DMS153 treated with DMSO at 0.1 percent for 48 hours (cell line): ENCODE data around the gene OTP.
A peak's percentile ranks its signal among the peaks of the same experiment; 100 is the strongest.

Experiments used
- DNase-seq: peaks from one replicate; lab custom pipeline; 2025; ENCODE audit not compliant: unreplicated experiment; lab: John Stamatoyannopoulos, UW

The OTP gene

DNA sequence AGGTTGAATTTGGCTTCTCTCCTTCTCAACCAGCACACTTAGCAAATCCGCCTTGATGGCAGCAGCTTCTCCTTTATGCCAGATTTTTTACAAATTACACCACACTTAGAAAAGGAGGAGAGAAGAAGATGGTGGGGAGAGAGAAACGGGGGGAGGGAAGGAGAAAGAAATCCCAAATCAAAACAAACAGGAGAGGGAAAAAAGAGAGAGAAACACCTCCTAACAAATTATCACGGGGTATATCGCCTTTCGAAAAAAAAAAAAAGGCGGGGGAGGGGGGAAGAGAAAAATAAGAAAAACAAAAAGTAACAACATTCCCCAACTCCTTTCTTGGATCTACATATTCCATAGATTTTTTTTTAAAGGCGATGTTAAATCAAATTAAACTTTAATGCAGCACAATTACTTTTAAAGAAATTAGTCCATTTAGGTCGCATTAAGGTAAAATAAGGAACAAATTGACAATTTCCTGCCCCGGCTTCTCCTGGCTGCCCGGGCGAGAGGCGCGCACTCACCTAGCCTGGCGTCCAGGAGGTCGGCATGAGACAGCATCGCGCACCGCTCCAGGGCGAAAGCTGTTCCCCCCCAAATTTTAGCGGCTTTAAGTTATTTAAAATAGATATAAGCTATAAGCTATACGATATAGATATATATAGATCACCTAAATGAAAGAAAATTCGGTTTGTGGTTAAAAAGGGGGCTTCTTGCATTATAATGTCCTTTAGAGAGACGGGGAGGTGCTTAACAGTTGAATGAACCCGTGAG lies at the start of gene OTP:
Gene OTP, minus strand, starts transcription at position 716 of the 765 bp plus-strand sequence. Its CDS starts 164 bp downstream, at position 552.
- DNase-seq = no peak

DNA sequence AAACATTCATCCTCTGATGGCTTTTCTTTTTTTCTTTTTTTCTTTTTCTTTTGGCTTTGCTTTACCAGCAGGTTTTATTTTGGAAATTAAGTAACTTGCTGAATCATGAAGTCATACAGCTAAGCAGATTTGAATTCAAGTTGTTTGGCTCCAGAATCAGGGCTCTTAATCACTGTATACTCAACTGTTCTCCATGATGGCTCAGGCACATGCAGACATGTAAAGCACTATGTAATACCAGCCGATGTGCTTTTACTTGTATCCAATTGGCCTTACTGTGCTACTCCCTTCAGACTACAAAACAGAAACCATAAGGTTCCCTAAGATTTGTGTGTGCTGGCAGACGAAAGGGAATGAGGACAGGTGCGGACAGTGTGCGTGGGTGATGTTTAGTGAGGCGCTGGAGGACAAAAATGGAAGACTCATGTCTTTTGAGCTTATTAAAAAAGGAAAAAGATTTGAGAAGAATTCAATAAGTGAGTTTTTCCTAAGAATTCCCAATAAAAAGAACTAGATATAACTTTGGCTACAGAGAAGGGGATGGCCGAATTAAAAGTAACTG lies 44.7 kb upstream of the OTP start:
- DNase-seq = no peak

DNA sequence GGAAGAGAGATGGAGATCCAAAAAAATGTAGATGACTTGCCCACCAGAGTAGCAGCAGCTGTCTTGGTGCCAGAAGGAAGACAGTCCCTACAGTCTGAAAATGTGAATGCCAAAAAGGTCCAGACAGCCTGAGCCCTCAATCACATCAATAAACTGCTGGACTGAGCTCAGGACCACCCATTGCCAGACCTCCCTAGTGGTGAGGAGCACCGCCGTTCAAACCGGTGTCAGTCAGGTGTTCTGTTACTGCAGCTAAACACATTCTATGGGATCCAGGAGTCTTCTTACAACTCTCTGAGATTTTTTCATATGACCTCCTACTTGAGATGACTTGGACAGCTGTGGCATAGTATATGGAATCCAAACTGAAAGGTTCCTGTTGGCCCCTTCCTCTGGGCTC lies 32.0 kb upstream of the OTP start:
- DNase-seq = no peak

DNA sequence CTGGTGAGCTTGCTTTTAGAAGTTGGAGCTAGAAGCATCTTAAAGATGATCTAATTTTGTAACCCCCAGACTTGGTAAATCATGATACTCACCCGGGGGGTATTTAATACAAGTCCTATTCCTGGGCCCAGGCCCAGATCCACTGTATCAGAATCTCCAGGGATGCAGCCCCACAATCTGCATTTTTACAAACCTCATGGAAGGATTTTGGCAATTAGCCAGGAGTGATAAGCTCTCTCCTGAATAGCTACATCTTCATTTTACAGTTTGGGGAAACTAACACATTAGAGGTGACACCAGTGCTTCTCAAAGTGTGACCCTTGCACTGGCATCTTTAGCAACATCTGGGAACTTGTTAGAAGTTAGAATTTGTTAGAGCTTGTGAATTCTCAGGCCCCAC lies 31.2 kb upstream of the OTP start:
- DNase-seq = no peak

DNA sequence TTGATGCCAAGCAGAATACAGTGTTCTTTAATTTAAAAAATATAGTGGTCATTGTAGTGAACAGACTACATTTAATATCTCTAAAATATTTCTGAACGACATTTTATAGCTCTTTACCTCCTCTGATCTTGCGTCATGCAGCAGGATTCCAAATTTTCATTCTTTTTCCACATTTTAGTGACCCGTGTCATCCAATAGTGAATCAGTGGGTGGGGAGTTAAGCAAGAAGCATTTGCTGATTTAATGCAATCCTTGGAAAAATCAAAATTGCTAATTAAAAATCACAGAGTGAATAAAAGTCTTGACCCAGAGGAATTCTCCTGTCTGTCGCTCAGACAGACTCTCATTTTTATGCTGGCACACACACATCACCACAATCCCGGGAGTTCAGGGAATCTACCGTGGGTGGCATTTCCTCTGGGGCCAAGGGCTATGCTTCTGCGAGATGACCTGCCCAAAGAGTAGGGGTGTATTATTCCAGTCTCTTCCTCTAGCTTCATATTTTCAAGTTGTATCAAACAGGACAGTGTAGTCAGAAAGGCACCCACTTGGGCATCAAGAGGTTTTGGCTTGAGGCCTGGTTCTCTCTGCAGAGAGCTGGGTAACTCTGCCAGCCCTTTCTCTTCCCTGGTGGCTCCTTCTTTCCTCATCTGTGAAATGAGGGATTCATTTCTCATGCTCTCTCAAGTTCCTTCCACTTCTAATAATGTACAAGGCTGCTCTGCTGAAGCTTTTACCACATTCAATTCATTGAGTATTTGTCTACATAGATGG lies 24.8 kb upstream of the OTP start:
- DNase-seq = no peak

DNA sequence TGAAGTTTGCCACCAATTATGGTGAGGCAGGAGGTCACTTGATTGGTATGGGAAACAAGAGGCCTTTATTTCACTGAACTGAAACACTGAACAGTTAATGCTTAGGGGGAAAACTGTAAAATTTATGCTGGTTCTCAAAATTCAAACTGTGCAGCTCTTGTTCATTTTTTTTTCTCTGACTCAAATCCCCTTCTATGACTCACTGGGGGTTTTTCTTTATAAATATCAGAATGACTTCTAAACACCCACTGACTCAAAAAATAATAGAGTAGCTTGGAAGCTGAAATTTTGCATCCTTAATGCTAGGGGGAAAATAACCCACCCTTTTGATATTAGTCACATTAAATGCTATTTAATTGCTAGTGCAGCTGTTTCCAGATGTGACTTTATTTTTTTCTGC lies 24.1 kb upstream of the OTP start:
- no peak for DNase-seq

DNA sequence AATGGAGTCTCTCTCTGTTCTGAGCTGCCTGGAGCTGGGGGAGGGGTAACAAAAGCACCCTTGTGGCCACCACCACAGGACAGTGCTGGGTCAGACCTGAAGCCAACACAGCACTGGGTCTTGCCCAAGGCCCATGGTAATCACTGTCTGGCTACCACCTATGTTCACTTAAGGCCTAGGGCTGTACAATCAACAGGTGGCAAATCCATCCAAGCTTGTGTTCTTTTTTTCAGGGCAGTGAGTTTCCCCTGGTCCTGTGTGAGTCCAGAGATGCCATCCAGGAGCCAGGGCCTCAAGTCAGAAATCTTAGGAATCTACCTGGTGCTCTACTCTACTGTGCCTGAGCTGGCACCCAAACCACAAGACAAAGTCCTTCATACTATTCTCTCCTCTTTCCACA lies 20.1 kb upstream of the OTP start:
- no peak for DNase-seq

DNA sequence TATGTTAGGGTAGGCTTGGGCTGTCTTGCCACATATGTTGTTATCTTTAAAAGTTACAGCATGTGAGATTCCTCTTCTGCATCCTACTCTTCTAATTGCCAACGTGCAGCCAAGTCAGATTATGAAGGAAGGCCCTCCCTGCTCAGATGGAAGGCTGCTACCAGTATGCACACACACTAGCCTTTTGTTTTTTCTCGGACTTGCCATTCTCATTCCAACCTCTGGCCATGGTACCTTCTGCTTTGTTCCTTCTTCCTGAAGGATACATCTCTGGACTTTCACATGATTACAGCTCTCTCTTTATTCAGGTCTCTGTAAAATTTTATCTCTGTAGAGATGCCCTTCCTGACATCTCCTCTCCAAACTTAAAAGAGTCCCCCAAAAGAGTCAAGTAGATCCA lies 12.8 kb upstream of the OTP start:
- DNase-seq = no peak

DNA sequence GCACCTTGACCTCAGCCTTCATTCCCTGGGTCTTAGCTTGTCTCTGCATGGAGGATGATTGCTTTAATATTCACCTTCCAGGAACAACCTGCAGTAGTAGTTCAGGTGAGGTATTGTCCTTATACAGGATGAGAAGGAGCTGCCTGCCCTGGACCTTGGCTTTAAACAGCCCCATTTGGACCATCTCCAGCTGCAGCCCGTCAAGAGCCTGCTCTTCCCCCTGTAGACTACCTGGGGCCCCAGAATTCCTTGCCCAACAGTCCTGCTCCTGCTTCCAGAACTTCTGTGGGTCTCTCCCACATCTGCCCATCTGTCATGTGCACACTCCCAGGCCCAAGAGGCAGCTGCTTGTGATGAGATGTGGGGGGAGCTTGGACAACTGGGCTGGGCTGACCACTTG lies 12.2 kb upstream of the OTP start:
- DNase-seq = no peak

DNA sequence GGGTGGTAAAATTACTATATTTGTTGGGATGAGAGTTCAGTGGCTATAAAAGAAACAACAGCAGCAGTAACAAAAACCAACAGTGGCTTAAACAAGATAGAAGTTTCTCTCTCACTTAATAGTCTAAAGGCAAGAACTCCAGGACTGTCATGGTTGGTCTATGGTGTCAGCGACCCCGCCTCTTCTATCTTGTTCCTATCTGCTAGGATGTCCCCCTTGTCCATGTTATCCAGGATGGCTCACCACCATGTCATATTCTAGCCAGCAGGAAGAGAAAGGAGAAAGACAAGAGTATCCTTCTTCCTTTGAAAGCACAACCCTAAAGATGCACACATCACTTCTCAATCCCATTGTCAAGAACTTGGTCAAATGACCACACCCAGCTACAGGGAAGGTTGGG lies 11.3 kb upstream of the OTP start:
- no peak for DNase-seq

DNA sequence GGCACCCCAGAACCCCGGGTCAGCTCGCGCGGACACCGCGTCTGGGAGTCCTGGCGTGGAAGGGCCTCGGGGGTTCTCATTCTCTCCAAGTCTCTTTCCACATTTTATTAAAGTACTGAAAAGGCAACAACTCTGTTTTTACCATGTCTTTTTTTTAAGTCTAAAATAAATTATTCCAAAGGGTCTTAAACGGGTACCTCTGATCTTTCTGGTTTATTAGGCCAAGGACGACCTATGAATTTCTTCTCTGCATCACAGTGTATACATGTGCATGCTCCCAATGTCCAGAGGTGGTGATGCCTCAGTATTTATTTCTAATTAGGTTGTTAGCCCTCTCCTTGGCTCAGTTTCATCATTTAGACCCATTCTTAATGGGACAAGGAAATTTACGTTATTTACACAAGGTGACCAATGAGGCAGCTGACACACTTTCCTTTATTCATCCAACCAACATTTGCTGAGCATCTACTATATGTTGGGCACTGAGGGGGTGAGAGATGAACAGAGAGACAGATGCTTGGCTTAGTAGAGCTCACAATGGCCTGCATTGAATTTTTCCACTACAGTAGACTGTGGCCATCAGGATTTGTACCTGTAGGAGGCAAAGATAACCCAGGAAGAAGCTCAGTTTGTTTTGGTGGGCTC lies 7.6 kb upstream of the OTP start:
- no peak for DNase-seq

DNA sequence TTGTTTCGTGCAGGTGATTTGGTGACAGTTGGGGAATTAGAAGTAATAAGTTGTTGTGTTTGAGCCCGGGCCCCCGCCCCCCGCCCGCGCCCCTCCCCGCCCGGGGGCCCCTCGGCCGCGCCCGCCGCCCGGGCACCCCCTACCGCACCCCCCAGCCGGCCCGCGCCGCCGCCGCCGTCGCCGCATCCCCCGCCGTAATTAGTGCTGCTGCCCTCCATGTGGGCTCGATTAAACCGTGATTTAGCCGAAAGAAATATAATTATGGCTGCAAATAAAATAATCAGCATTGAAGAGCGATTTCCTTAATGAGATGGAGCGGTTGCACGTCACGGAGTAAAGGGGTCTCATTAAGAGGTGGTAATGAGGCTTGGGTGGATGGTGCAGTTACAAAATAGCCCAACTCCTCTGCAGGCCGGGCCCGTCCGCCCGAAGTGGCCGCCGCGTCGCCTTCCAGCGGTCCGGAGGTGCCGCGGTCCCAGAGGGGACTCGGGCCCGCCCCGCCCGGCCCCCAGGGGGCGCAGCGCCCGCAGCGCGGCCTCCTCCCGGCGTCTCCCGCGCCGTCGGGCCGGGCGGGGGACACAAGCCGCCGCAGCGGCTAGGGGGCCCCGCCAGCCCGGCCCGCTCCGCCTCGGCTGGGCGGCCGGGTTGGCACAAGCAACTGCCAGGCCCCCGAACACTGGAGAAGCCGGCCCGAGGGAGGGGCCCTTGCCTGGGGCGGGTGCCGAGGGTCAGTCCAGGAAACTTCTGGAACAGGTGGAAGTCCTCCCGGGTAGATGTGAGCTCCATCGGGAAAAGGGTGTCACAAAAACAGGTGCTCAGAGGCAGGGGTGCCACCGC lies 6.9 kb upstream of the OTP start:
- peak; percentile 10 for DNase-seq

DNA sequence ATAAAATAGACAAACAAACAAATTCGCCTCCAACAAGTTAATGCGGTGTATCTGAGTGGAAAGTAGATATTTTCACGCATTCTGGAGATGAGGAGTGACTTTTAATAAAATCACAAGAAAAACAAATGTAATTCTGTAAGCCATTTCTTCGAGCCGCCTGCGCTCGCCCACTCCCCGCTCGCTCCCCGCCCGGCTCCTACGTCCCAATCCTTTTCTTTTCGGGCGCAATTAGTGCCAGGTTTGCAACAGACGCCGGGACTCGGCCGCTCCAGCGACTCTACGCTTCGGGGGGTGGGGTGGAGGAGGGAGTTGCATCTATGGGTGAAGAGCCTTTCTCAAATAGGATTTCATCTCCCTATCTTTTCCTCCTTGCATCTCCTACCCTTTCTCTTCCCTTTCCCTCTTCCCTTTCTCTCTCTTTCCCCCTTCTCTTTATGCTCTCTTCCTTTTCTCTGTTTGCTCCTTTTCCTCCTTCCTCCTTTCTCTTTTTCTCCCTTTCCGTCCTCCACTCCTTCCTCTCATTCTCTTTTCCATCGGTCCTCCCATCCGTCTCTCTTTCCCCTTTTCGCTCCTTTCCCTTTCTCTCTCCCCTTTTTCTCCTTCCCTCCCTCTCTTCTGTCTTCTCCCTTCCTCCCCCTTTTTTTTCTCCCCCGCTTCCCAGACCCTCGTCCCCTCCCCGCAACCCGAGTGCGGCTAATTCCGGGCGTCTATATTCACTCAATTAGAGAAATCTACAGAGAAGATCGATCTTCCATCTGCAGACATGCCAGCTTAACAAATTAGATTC lies 6.1 kb upstream of the OTP start:
- peak; percentile 3 for DNase-seq

DNA sequence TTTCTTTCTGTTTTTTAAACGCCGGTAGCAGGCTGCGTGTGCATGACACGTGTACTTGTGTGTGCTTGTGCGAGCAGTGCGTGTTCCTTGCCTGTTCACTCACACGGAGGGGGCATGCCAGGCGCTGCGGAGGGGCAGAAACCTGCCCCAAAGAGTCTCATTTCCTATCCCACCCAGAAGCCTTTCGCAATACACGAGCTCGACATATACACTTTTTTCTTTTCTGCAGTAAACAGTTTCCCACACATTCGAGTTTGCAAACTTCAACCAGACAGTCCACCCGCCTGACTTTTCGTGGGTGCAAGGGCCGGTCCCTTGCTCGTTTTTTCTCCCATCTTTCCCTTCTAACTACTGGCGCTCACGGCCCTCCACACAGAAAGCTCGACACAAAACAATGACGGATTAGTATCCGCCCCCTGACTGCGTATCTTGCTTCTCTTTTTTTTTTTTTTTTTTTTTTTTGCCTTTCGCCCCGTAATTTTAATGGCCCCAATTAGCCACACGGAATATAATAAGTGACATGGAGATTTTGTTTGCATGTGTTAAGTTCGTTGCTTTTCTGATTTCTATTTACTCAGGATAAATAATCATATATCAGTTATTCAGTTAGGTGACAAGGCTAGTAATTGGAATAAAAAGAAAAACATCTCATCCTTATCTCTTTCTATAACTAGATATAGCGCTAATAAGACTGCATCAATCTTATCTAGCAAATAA lies 5.3 kb upstream of the OTP start:
- no peak for DNase-seq

DNA sequence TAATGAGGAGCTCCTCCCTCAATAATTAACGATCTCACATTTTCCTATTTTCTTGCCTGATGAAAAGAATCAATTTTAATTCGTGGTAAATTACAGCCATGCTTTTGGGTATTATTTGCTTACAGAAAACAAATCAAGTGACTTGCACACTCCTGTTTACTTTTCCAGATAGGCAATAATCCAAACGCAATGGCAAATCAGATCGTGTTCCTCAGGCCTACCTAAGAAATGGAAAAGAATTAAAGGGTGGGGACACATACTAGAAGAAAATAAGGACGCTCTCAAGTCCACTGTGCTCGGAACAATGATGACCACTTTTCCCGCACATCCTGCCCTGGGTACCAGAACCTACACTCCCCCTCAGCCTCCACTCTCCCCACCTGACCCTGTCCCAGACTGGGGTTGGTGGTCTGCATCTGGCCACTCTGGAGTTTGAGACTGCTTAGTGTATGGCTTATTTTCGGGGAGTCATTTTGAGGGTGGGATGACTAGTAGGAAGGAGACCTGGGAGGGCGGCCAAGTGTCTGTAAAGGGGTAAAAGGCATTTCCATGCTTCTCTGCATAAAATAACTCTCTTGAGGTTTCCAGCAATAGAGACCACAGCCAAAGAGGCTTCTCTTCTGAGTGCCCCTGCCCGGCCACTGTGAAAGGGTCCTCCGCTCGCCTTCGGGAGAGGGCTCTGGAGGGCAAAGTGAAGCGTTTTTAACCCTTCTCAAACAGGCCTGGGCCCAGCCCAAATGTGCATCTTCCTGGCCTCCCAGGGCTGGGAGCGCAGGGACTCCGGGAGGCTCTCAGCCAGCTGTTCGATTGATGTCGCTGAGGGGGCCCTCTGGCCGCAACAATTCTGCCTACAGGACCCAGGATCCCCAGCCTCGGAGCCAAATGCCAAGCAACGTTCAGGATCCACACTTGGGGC lies 4.5 kb upstream of the OTP start:
- peak; percentile 37 for DNase-seq

DNA sequence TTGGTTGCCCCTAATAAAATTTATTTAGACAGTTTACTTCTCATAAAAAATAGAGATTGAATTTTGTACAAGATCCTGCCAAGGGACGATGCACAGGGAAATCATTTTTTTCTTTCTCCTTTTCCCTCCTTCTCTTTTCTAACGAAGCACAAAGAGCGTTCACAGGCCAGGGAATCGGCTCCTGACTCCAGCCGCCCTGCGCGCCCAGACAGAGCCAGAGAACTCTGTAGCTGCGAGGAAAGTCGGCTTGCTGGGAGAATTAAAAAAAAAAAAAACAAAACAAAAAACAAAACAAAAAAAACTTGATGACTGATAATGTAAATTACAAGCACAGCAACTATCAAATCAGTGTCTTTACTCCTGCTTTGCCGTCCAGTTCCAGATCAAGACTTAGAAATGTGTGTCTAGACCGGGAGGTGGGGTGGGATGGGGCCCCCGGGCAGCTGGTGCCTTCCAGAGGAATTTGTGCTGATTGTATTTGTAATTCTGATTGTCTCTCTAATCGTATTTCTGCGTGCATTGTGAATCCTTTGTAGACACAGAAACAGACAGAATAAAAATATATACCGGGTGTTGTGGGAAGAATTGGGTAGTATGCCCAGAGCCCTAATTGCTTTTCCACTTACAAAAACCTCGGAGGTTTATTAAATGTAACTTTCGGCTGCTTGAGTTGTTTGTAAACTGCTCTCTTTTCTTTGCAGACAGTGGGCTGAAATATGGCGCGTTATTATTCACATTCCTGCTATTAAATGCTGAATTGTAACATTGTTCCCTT lies 3.6 kb upstream of the OTP start:
- no peak for DNase-seq

DNA sequence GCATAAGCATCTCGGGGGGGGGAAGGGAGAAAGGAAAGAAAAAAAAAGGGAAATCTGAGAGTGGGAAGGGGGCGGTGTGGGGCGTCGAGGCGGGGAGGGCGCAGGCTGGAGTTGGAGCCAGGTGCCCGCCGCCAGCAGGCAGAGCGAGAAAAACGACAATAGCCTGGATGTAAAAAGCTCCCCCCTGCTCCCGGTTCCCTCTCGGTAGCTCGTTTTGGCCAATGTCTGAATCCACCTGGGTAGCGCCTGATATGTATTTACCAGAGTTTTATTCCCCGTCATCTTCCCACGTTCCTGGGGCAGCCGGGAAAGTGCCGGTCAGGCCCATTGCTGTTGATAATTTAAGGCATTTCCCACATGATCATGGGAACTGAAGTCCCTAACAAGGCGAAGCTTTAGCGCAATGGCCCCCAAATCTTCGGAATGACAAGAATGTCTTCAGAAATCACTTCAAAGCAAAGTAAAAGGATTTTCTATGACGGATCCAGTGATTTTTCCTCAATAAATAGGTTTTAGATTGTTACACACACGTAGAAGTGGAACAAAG lies 3.0 kb upstream of the OTP start:
- DNase-seq = peak; percentile 42
